ENCODE measurements around the gene MYCN. TPM values are rescaled to one million over a fixed set of nuclear protein-coding genes. Genes with fewer than 3 reads are reported as not detected.

MYCN gene
- total and polyA plus RNA-seq, 2 donors (not counting 3 experiments of a cell fraction or from before 2014, with no cell fraction given) = 0.47 to 6.8 TPM

GRCh38 chr2:15970701-15971100 lies 30.4 kb downstream of the MYCN start:
- H3K79me2 ChIP-seq (ENCODE audit: control insufficient read depth, insufficient read depth, low read length) = no peaks in the 10 kb centered on the region
- H3K9me1 ChIP-seq (replicated peaks; ENCODE audit: control insufficient read depth, extremely low read depth, insufficient read depth, low read length) = no peaks in the 10 kb centered on the region

More at GRCh38 chr2:15970701-15971100, 30.4 kb downstream of the MYCN start:
- TF ChIP-seq EZH2 (IDR thresholded peaks at IDR 0.05; ENCODE audit: borderline replicate concordance, low read depth, low read length, severe bottlenecking) = no peak
- no peak for TF ChIP-seq FOS (IDR thresholded peaks at IDR 0.05; ENCODE audit: borderline replicate concordance, insufficient read depth, low read length)
- no peak for TF ChIP-seq GATA2 (IDR thresholded peaks at IDR 0.05; ENCODE audit: insufficient read depth, insufficient read length, low read depth, low read length)
- no peak for TF ChIP-seq POLR2AphosphoS5 (IDR thresholded peaks at IDR 0.05; ENCODE audit: insufficient read depth, low read depth, low read length)
- no peak for TF ChIP-seq JUN (IDR thresholded peaks at IDR 0.05; ENCODE audit: borderline replicate concordance, insufficient read depth, insufficient read length, low read depth)
- TF ChIP-seq CTCF (IDR thresholded peaks at IDR 0.05; ENCODE audit: extremely low read depth in 1 of 2, insufficient read depth in 1 of 2, low read depth in 1 of 2, low read length in 2 of 2) = no peak
- no peak for TF ChIP-seq MAX (IDR thresholded peaks at IDR 0.05; ENCODE audit: insufficient read depth, insufficient read length)
- TF ChIP-seq POLR2A (IDR thresholded peaks at IDR 0.05; ENCODE audit: low read depth, low read length) = no peak
- no peak for TF ChIP-seq MYC (IDR thresholded peaks at IDR 0.05; ENCODE audit: low read depth, low read length)
- H2AFZ ChIP-seq (ENCODE audit: low read depth, low read length) = no peak overlapping the region
- H3K27ac ChIP-seq (ENCODE audit: insufficient read depth, low read depth, low read length) = no peak overlapping the region
- no peak overlapping the region for H3K4me3 ChIP-seq (replicated peaks in 1 of 3; ENCODE audit: insufficient read depth in 1 of 3, low read depth in 1 of 3, low read length in 3 of 3)
- no peaks in the 10 kb centered on the region for H3K9me3 ChIP-seq (replicated peaks; ENCODE audit: control insufficient read depth, insufficient read depth, low read length)
- no TSS peak for BruUV-seq (replicated peaks)
- POLR2A ChIA-PET = no interaction called here
- CTCF ChIA-PET = no interaction called here
- H3K9ac ChIP-seq (replicated peaks; ENCODE audit: extremely low read depth, insufficient read depth, low read length) = no peak overlapping the region
- dilution Hi-C loops (cut with MboI; ENCODE audit: extremely low pct_ligation_motif_present, low sequenced_read_pairs) (no loop called here), intact Hi-C loops (cut with micrococcal nuclease) (no loop called here)
- H3K4me1 ChIP-seq (ENCODE audit: control insufficient read depth, extremely low read depth, insufficient read depth, low read length) = no peaks in the 10 kb centered on the region
- no peak overlapping the region for H3K4me2 ChIP-seq (ENCODE audit: insufficient read depth, low read length)
- no peaks in the 10 kb centered on the region for H3K36me3 ChIP-seq (ENCODE audit: control insufficient read depth in 2 of 2, extremely low read depth in 1 of 2, insufficient read depth in 2 of 2, low read length in 2 of 2)
- H3K27me3 ChIP-seq (ENCODE audit: control insufficient read depth in 2 of 2, insufficient read depth in 2 of 2, low read length in 2 of 2) = no peaks in the 10 kb centered on the region
- DNase-seq (ENCODE audit: low read depth, low spot score) = no peak
- FAIRE-seq = no peak
- H4K20me1 ChIP-seq (replicated peaks; ENCODE audit: control insufficient read depth, extremely low read depth, insufficient read depth, low read length) = no peaks in the 10 kb centered on the region

Data from endothelial cell of umbilical vein (primary cell).